H1 (cell line): Measurements from ENCODE around the gene BLMH.

Experiments used
- CHD2 ChIP-seq: IDR thresholded peaks from 2 replicates; pipeline ENCODE4 v1.6.1; 2012; ENCODE audit warnings: low read length, improper control_type of control experiment
- EP300 ChIP-seq, 2 experiments: IDR thresholded peaks; 1 replicate in 1 of 2; 2 replicates in 1 of 2; pipeline ENCODE4 v1.6.1; 2011 to 2012; ENCODE audit warnings: low read depth in 2 of 2, low read length in 2 of 2, mild to moderate bottlenecking in 2 of 2, borderline replicate concordance in 1 of 2, inconsistent platforms in 1 of 2, moderate library complexity in 1 of 2
- JUN ChIP-seq: IDR thresholded peaks from 2 replicates; pipeline ENCODE4 v1.6.1; 2011; ENCODE audit warnings: low read depth, mild to moderate bottlenecking, improper control_type of control experiment, low read length
- SUZ12 ChIP-seq: fragments of 200-600 bp; sonication (generic); IDR thresholded peaks from 2 replicates; pipeline ENCODE4 v1.6.1; 2012; ENCODE audit warnings: mild to moderate bottlenecking, inconsistent platforms, low read length, moderate library complexity, mixed read lengths
- TF ChIP-seq, protein P1 (sequence below), 3 experiments: IDR thresholded peaks; 1 replicate in 2 of 3; 2 replicates in 1 of 3; pipeline versions ENCODE4 v1.5.1 to v1.6.1; 2011; ENCODE audit warnings: low read length in 3 of 3, mild to moderate bottlenecking in 3 of 3, inconsistent platforms in 2 of 3, low read depth in 1 of 3, moderate library complexity in 1 of 3; ENCODE audit not compliant: insufficient read depth in 1 of 3; ENCODE audit errors: control extremely low read depth in 1 of 3
- TF ChIP-seq, protein P2 (sequence below): IDR thresholded peaks from 2 replicates; pipeline ENCODE4 v1.6.1; 2011; ENCODE audit warnings: low read length, improper control_type of control experiment

DNA sequence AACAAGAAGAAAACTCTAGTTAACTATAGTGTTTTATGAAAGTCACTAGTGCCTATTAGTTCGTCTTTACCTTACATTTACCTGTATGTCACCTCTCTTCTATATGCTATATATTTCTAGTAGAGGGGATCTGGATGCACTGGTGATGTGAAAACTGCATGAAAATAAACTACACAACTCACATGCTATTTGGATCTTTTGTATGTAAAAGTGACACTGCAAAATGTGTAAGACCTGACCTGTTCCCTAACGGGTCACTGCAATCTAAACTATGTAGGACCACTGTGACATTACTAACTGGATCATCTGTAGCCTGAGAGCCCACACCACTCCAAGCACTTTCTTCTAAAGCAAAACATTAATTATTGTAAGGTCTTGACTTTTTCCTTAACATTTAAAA is 1.7 kb downstream of the BLMH start:
- TF ChIP-seq, protein P1, sequence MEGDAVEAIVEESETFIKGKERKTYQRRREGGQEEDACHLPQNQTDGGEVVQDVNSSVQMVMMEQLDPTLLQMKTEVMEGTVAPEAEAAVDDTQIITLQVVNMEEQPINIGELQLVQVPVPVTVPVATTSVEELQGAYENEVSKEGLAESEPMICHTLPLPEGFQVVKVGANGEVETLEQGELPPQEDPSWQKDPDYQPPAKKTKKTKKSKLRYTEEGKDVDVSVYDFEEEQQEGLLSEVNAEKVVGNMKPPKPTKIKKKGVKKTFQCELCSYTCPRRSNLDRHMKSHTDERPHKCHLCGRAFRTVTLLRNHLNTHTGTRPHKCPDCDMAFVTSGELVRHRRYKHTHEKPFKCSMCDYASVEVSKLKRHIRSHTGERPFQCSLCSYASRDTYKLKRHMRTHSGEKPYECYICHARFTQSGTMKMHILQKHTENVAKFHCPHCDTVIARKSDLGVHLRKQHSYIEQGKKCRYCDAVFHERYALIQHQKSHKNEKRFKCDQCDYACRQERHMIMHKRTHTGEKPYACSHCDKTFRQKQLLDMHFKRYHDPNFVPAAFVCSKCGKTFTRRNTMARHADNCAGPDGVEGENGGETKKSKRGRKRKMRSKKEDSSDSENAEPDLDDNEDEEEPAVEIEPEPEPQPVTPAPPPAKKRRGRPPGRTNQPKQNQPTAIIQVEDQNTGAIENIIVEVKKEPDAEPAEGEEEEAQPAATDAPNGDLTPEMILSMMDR (IDR thresholded peaks at IDR 0.05; ENCODE audit: control extremely low read depth in 1 of 3, insufficient read depth in 1 of 3, low read depth in 1 of 3, low read length in 3 of 3) = no peak
- no peak for TF ChIP-seq SUZ12
- no peak for TF ChIP-seq EP300 (IDR thresholded peaks at IDR 0.05; ENCODE audit: borderline replicate concordance in 1 of 2, low read depth in 2 of 2, low read length in 2 of 2)
- no peak for TF ChIP-seq JUN
- TF ChIP-seq, protein P2, sequence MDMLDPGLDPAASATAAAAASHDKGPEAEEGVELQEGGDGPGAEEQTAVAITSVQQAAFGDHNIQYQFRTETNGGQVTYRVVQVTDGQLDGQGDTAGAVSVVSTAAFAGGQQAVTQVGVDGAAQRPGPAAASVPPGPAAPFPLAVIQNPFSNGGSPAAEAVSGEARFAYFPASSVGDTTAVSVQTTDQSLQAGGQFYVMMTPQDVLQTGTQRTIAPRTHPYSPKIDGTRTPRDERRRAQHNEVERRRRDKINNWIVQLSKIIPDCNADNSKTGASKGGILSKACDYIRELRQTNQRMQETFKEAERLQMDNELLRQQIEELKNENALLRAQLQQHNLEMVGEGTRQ = no peak
- TF ChIP-seq CHD2 = no peak
